ENCODE measurements around the gene ITPKB. TPM values are rescaled to one million over a fixed set of nuclear protein-coding genes. Genes with fewer than 3 reads are reported as not detected.
"Not testable (repeated sequence)": the region's sequence is repeated elsewhere in the genome, so short reads cannot be mapped to it uniquely, and the experiment has no call there.

Gene ITPKB
- total RNA-seq, 1 experiment from 2014 or later: 4.0 TPM

- 0 out of 2 replicates have a peak overlapping the region, but pooled peaks have one; percentile 13 for H3K27ac ChIP-seq
- peaks cover 36% of the 10 kb centered on the region for H3K4me1 ChIP-seq (replicated peaks)
- peak in 1 of 2 experiments; percentile 59 for DNase-seq (ENCODE audit: low read depth in 1 of 2, low spot score in 2 of 2)
- no peaks in the 10 kb centered on the region for H3K27me3 ChIP-seq (replicated peaks)
- H3K36me3 ChIP-seq: no peaks in the 10 kb centered on the region
- no peaks in the 10 kb centered on the region for H3K9me3 ChIP-seq (replicated peaks)
- no peak overlapping the region for H3K4me3 ChIP-seq
Measured at GRCh38 chr1:226602186-226603021, 136.7 kb downstream of the ITPKB start.

GRCh38 chr1:226601456-226601855, 137.6 kb downstream of the ITPKB start:
- peaks cover 36% of the 10 kb centered on the region for H3K4me1 ChIP-seq (replicated peaks)
- no peak overlapping the region for H3K27ac ChIP-seq
- H3K4me3 ChIP-seq: no peak overlapping the region
- no peaks in the 10 kb centered on the region for H3K9me3 ChIP-seq (replicated peaks)
- no peak for DNase-seq (ENCODE audit: low read depth in 1 of 2, low spot score in 2 of 2)
- H3K27me3 ChIP-seq (replicated peaks): no peaks in the 10 kb centered on the region
- no peaks in the 10 kb centered on the region for H3K36me3 ChIP-seq

- H3K4me1 ChIP-seq (replicated peaks): peaks cover 33% of the 10 kb centered on the region
- no peaks in the 10 kb centered on the region for H3K36me3 ChIP-seq
- H3K9me3 ChIP-seq (replicated peaks): no peaks in the 10 kb centered on the region
- no peaks in the 10 kb centered on the region for H3K27me3 ChIP-seq (replicated peaks)
- H3K4me3 ChIP-seq: no peak overlapping the region
- DNase-seq (ENCODE audit: low read depth in 1 of 2, low spot score in 2 of 2): no peak
- H3K27ac ChIP-seq: no peak overlapping the region
Measured at GRCh38 chr1:226600254-226600653, 138.8 kb downstream of the ITPKB start.

DNA sequence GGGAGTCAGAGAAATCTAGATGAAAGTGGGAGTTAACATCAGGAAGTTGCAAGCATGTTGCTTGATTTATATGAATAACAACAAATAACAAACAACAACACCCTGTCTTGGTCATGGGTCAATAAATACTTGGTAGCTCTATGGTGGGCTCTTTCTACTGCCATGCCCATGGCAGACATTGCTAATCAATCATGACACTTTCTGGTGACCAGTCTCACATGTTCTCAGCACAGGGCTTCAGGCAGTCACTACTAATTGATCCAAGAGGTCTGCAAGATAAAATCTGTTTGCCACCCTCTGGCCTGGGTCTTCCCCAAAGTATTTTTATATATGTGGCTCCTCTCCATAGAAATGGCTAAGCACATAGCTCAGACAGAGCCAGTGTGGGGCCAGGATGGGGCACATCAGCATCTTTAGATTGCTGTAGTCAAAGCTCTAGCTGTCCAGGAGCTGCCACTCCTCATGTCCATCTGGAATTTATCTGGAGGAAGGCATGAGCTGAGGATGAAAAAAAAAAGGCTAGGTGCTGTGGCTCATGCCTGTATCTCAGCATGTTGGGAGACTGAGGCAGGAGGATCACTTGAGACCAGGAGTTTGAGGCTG, 139.3 kb downstream of the ITPKB start:
- H3K4me3 ChIP-seq: no peak overlapping the region
- no peaks in the 10 kb centered on the region for H3K27me3 ChIP-seq (replicated peaks)
- no peak overlapping the region for H3K27ac ChIP-seq
- H3K4me1 ChIP-seq (replicated peaks): peaks cover 27% of the 10 kb centered on the region
- no peaks in the 10 kb centered on the region for H3K36me3 ChIP-seq
- H3K9me3 ChIP-seq (replicated peaks): no peaks in the 10 kb centered on the region
- no peak for DNase-seq (ENCODE audit: low read depth in 1 of 2, low spot score in 2 of 2)

DNA sequence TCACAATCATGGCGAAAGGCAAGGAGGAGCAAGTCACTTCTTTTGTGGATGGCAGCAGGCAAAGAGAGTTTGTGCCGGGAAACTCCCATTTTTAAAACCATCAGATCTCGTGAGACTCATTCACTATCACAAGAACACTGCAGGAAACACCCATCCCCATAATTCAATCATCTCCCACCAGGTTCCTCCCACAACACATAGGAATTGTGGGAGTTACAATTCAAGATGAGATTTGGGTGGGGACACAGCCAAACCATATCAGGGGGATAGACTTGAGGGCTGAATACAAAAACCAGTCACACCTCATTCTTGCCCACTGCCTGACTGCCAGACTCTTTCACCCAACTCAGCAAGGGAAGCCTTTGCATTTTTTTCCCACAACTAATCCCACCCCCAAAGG, 140.1 kb downstream of the ITPKB start:
- H3K27me3 ChIP-seq (replicated peaks); H3K27ac ChIP-seq; DNase-seq (ENCODE audit: low read depth in 1 of 2, low spot score in 2 of 2); H3K36me3 ChIP-seq; H3K9me3 ChIP-seq (replicated peaks); H3K4me3 ChIP-seq: not testable (repeated sequence)
- H3K4me1 ChIP-seq (replicated peaks): peaks cover 20% of the 10 kb centered on the region

GRCh38 chr1:226598455-226598849, 140.6 kb downstream of the ITPKB start:
- no peak overlapping the region for H3K4me3 ChIP-seq
- H3K9me3 ChIP-seq (replicated peaks): no peaks in the 10 kb centered on the region
- no peaks in the 10 kb centered on the region for H3K36me3 ChIP-seq
- peaks cover under 1% of the 10 kb centered on the region; the same call in 1 of the 2 replicates for H3K27me3 ChIP-seq (replicated peaks)
- H3K27ac ChIP-seq: no peak overlapping the region
- no peak for DNase-seq (ENCODE audit: low read depth in 1 of 2, low spot score in 2 of 2)
- peaks cover 14% of the 10 kb centered on the region for H3K4me1 ChIP-seq (replicated peaks)

DNA sequence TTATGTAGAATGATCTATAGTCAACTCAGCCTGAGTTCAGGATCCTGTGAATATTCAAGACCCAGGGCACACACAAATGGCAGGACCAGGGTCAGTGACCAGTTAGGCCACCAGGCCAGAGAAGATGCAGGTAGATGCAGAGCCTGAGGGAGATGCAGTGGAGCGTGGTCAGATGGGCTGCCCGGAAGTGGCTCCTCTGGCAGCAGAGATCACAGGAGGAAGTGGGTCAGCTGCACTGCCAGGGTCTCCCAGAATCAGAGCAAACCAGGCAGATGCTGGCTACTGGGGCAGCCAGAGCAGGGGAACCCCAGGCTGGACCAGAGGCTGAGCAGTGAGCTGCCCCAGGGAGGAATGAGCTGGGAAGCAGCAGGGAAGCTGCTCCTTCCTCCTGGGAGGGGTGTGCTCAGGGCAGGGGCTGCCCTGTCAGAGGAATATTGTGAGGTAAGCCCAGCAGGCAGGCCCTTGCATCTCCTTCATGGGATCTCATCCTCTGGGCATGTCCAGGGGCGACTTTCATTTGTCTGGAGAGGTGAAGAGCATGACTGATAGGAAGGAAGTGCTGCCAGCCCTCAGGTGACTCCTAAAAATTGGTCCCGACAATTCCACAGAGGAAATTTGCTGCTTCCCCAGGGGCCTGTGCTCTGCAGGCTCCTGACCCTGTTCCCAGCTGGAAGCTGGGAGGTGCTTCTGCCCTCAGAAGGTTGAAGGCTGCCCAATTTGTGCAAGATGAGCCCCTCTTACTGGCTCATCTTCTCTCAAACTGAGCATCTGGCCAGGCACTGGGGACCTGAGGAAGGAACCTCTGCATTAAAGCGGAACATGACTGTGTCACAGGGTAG, 141.2 kb downstream of the ITPKB start:
- Histone ChIP-seq H3K4me3 (no peak overlapping the region), H3K27me3 (replicated peaks) (peaks cover 3% of the 10 kb centered on the region; the same call in 1 of the 2 replicates), H3K9me3 (replicated peaks) (no peaks in the 10 kb centered on the region), H3K4me1 (replicated peaks) (peaks cover 8% of the 10 kb centered on the region), H3K36me3 (no peaks in the 10 kb centered on the region), H3K27ac (no peak overlapping the region)
- DNase-seq (ENCODE audit: low read depth in 1 of 2, low spot score in 2 of 2): no peak

DNA sequence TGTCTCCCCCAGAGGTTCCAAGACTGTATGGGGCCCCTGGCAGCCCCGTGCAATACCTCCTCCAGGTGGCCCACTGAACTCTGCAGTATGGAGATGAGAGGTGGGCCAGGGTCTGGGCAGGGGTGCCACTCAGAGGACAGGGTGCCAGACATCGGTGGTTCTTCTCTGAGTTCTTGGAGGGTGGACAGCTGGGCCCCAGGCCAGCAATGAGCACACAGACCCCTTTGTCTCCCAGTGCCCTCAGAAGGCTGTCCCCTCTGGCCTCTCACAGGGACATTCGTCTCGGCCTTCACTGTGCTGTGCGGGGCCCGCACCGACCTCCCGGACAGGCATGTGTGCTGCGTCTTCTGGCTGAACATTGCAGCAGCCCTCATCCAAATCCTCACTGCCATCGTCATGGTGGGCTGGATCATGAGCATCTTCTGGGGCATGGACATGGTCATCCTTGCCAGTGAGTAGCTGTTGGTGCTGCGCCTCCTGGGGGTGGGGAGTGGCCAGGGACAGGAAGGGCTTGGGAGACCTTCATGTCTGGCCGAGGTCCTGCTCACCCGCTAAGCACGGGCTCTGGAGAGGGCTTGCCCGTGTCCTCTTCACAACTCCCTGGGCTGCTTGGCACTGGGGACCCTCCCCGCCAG, 142.4 kb downstream of the ITPKB start:
- Histone ChIP-seq H3K9me3 (replicated peaks) (no peaks in the 10 kb centered on the region), H3K27ac (no peak overlapping the region), H3K27me3 (replicated peaks) (peaks cover 3% of the 10 kb centered on the region; the same call in 1 of the 2 replicates), H3K4me3 (no peak overlapping the region), H3K36me3 (no peaks in the 10 kb centered on the region), H3K4me1 (replicated peaks) (no peaks in the 10 kb centered on the region)
- DNase-seq (ENCODE audit: low read depth in 1 of 2, low spot score in 2 of 2): no peak

DNA sequence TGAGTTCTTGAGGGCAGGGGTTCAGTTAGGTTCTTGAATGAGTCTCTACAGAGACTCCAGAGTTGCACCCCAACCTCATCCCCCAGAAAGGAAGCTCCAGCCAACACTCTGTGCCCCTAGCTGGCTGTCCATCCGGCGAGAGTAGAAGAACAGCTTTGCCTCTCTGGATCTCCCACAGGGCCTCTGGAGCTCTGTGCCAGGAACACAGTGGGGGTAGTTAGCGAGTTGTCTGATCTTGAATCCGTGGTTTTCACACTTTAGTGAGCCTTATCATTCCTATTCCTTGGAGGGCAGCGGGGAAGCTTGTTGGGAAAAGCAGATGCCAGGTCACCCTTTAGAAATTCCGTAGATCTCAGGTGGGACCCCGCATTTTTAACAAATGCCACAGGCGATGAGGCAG, 145.5 kb downstream of the ITPKB start:
- no peak overlapping the region for H3K4me3 ChIP-seq
- H3K27me3 ChIP-seq (replicated peaks): peaks cover 3% of the 10 kb centered on the region; the same call in 1 of the 2 replicates
- no peak overlapping the region for H3K27ac ChIP-seq
- H3K36me3 ChIP-seq: no peaks in the 10 kb centered on the region
- no peaks in the 10 kb centered on the region for H3K9me3 ChIP-seq (replicated peaks)
- DNase-seq (ENCODE audit: low read depth in 1 of 2, low spot score in 2 of 2): no peak
- no peaks in the 10 kb centered on the region for H3K4me1 ChIP-seq (replicated peaks)

- H3K27me3 ChIP-seq (replicated peaks): peaks cover 3% of the 10 kb centered on the region; the same call in 1 of the 2 replicates
- H3K4me1 ChIP-seq (replicated peaks): no peaks in the 10 kb centered on the region
- DNase-seq (ENCODE audit: low read depth in 1 of 2, low spot score in 2 of 2): no peak
- H3K36me3 ChIP-seq: no peaks in the 10 kb centered on the region
- no peak overlapping the region for H3K4me3 ChIP-seq
- H3K9me3 ChIP-seq (replicated peaks): no peaks in the 10 kb centered on the region
- H3K27ac ChIP-seq: no peak overlapping the region
Measured at GRCh38 chr1:226590614-226591013, 148.5 kb downstream of the ITPKB start.

GRCh38 chr1:226589008-226589733, 149.9 kb downstream of the ITPKB start:
- no peaks in the 10 kb centered on the region for H3K36me3 ChIP-seq
- no peak overlapping the region for H3K4me3 ChIP-seq
- no peaks in the 10 kb centered on the region for H3K4me1 ChIP-seq (replicated peaks)
- H3K27ac ChIP-seq: no peak overlapping the region
- no peak for DNase-seq (ENCODE audit: low read depth in 1 of 2, low spot score in 2 of 2)
- peaks cover 3% of the 10 kb centered on the region; the same call in 1 of the 2 replicates for H3K27me3 ChIP-seq (replicated peaks)
- H3K9me3 ChIP-seq (replicated peaks): no peaks in the 10 kb centered on the region

- Histone ChIP-seq H3K27ac (no peak overlapping the region), H3K4me1 (replicated peaks) (no peaks in the 10 kb centered on the region), H3K9me3 (replicated peaks) (no peaks in the 10 kb centered on the region), H3K27me3 (replicated peaks) (0 out of 2 replicates have a peak, but pooled peaks cover 3% of the 10 kb centered on the region), H3K36me3 (no peaks in the 10 kb centered on the region), H3K4me3 (no peak overlapping the region)
- DNase-seq (ENCODE audit: low read depth in 1 of 2, low spot score in 2 of 2): no peak
Measured at GRCh38 chr1:226588484-226588883, 150.6 kb downstream of the ITPKB start.

All from SJSA1 (cell line).